ENCODE results near the gene GPHB5.

GRCh38 chr14:63361790-63362189 is 43.1 kb upstream of the GPHB5 start:
- TF ChIP-seq POLR2A (IDR thresholded peaks at IDR 0.05; ENCODE audit: low read depth, low read length) (no peak), TAF1 (IDR thresholded peaks at IDR 0.05; ENCODE audit: borderline replicate concordance, low read depth, low read length) (no peak)
